OCI-LY3 (cell line): ENCODE results near the gene ZNF747.
"Not testable (repeated sequence)": the region's sequence is repeated elsewhere in the genome, so short reads cannot be mapped to it uniquely, and the experiment has no call there.

Experiments
- EZH2phosphoT487 ChIP-seq: fragments of 200-600 bp; shearing (Covaris generic); IDR thresholded peaks from 2 replicates; pipeline ENCODE4 v1.6.1; 2018; ENCODE audit warnings: antibody characterized with exemption, mixed run types, low read depth
- TF ChIP-seq, protein P1 (sequence below): fragments of 200-600, 300-600 bp; sonication (generic); IDR thresholded peaks from 2 replicates; pipeline ENCODE4 v1.5.1; 2014; ENCODE audit warnings: antibody characterized with exemption, low read length, low read depth

DNA sequence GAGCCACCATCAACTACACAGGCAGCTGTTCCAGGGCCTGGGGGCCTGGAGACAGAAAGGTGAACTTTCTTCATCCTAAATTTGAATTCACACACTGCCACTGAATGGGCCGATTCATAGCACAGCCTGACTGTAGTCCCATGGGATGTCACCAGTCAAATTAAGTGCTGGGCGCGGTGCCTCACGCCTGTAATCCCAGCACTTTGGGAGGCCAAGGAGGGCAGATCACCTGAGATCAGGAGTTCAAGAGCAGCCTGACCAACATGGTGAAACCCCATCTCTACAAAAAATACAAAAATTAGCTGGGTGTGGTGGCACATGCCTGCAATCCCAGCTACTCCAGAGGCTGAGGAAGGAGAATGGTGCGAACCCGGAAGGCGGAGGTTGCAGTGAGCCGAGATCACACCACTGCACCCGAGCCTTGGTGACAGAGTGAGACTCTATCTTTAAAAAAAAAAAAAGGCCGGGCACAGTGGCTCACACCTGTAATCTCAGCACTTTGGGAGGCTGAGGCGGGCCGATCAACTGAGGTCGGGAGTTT, 5.4 kb upstream of the ZNF747 start:
- TF ChIP-seq, protein P1, sequence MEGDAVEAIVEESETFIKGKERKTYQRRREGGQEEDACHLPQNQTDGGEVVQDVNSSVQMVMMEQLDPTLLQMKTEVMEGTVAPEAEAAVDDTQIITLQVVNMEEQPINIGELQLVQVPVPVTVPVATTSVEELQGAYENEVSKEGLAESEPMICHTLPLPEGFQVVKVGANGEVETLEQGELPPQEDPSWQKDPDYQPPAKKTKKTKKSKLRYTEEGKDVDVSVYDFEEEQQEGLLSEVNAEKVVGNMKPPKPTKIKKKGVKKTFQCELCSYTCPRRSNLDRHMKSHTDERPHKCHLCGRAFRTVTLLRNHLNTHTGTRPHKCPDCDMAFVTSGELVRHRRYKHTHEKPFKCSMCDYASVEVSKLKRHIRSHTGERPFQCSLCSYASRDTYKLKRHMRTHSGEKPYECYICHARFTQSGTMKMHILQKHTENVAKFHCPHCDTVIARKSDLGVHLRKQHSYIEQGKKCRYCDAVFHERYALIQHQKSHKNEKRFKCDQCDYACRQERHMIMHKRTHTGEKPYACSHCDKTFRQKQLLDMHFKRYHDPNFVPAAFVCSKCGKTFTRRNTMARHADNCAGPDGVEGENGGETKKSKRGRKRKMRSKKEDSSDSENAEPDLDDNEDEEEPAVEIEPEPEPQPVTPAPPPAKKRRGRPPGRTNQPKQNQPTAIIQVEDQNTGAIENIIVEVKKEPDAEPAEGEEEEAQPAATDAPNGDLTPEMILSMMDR: not testable (repeated sequence)
- not testable (repeated sequence) for TF ChIP-seq EZH2phosphoT487
